Psoas muscle (tissue), 8 donors: ENCODE results near the gene CASK. TPM values are rescaled to one million over a fixed set of nuclear protein-coding genes. Genes with fewer than 3 reads are reported as not detected.

Experiments
- ATAC-seq, 4 donors: fragments of 200-7000 bp; cut with Tn5 transposase; one replicate each; pipeline ENCODE4 v1.9.1; 2020; ENCODE audit warnings: moderate library complexity in 3 of 4, mild to moderate bottlenecking in 2 of 4
- DNase-seq, 2 donors: peaks; one replicate each; pipeline ENCODE4 v3.0.0-alpha.2; 2020
- H3K27ac ChIP-seq: fragments of 200-600 bp; one replicate; pipeline ENCODE4 v1.8.0; 2022
- H3K27me3 ChIP-seq, 3 donors: fragments of 200-600 bp in 1 of 3; one replicate each; pipeline versions ENCODE4 v1.6.1 to v1.8.0; 2013 to 2022; ENCODE audit warnings: low read length in 2 of 3, mild to moderate bottlenecking in 2 of 3, moderate library complexity in 1 of 3; ENCODE audit not compliant: insufficient read depth in 3 of 3
- H3K36me3 ChIP-seq, 2 donors: fragments of 200-600 bp in 1 of 2; one replicate each; pipeline versions ENCODE4 v1.6.1 to v1.8.0; 2013 to 2022; ENCODE audit warnings: low read depth in 1 of 2, mild to moderate bottlenecking in 1 of 2, moderate library complexity in 1 of 2; ENCODE audit not compliant: insufficient read depth in 1 of 2
- H3K4me1 ChIP-seq: fragments of 200-600 bp; one replicate; pipeline ENCODE4 v1.8.0; 2022
- H3K4me3 ChIP-seq: fragments of 200-600 bp; one replicate; pipeline ENCODE4 v1.8.0; 2022; ENCODE audit warnings: mild to moderate bottlenecking
- H3K9me3 ChIP-seq: fragments of 200-600 bp; one replicate; pipeline ENCODE4 v1.8.0; 2022
- CTCF ChIP-seq: fragments of 200-600 bp; IDR thresholded peaks from one replicate; pipeline ENCODE4 v1.8.0; 2022; ENCODE audit warnings: antibody characterized with exemption
- WGBS, 3 donors: extraction: QIAGEN DNeasy Blood & Tissue Kit; methylation state at CpG; one replicate each; pipeline versions ENCODE4 v1.1.6 to v1.1.7; 2013; 5-methylcytosine and 5-hydroxymethylcytosine counted together
- intact Hi-C, 2 donors: fragments of 100-400 bp; cut with DNase I; formaldehyde crosslinking; loops; one replicate each; pipeline versions ENCODE4 v1.11.0 to v1.14.2; 2022
- polyA plus RNA-seq, 3 donors: library from polyadenylated mRNA; stranded (reverse); fragments of 200-250 nt; gene quantifications; one replicate each; pipeline ENCODE4 v1.2.3, GENCODE V29; 2013
- total RNA-seq, 4 donors: library from RNA; stranded (reverse); fragmentation: NEBNext Ultra II Directional in 2 of 4; extraction: Animal tissue kit (Norgen Biotek cat#: 25700) in 2 of 4; gene quantifications; one replicate each; pipeline versions ENCODE4 v1.2.1 to v1.2.4, GENCODE V29; 2021 to 2023
- donor health status: healthy with polysubstance abuse.
- donor health status: DM: no; HTN: no; CAD: no; lungs with moderate emphysema.
- donor health status: Bipolar disorder and iron deficiency.
- donor health status: healthy.
- donor health status: DM: yes; HTN: yes; CAD: no.
- donor health status: DM: no; HTN: no; CAD: no.
- donor health status: DM: no; HTN: no; CAD: no.
- donor health status: DM: yes; HTN: yes; CAD: no.

Gene CASK
- total and polyA plus RNA-seq, 7 donors = 2.8 to 19.4 (median 9.7) TPM

DNA sequence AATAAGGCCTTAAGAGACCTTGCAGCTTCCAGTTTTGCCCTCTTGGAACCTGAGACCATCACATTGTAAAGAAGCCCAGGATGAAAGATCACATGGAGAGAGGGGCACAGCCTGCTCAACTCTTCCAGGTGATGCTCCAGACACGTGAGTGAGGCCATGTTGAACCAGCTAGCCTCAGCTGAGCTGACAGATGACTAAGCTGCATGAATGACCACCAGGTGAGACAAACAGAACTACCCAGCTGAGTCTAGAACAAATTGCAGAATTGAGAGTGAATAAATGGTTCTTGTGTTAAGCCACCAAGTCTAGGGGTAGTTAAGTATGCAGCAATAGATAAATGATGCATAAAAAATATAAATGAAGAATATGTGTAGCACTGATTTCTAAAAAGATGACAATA lies 216.1 kb downstream of the CASK start:
- ATAC-seq (no peak), DNase-seq (no peak)
- intact Hi-C loops = no loop called here
- Histone ChIP-seq H3K4me3 (no peak overlapping the region), H3K27ac (no peak overlapping the region), H3K36me3 (no peaks in the 10 kb centered on the region), H3K27me3 (peaks cover 0 to 3% (median 0%) of the 10 kb centered on the region in 3 donors), H3K9me3 (no peaks in the 10 kb centered on the region), H3K4me1 (no peaks in the 10 kb centered on the region)
- 33 to 100% (median 100%) methylated on average over 1 of the region's 1 CpG for WGBS, 3 donors
- TF ChIP-seq CTCF = no peak

- DNase-seq = no peak
- 69 to 86% (median 80%) methylated on average over 3 of the region's 3 CpGs for WGBS, 3 donors
- H3K4me3 ChIP-seq = no peak overlapping the region
- intact Hi-C loops = no loop called here
- TF ChIP-seq CTCF = no peak
- peaks cover 0 to 3% (median 0%) of the 10 kb centered on the region in 3 donors for H3K27me3 ChIP-seq
- H3K36me3 ChIP-seq = no peaks in the 10 kb centered on the region
- H3K9me3 ChIP-seq = no peaks in the 10 kb centered on the region
- no peak for ATAC-seq
- no peak overlapping the region for H3K27ac ChIP-seq
- H3K4me1 ChIP-seq = no peaks in the 10 kb centered on the region
Measured at GRCh38 chrX:41705680-41706374, 217.5 kb downstream of the CASK start.

DNA sequence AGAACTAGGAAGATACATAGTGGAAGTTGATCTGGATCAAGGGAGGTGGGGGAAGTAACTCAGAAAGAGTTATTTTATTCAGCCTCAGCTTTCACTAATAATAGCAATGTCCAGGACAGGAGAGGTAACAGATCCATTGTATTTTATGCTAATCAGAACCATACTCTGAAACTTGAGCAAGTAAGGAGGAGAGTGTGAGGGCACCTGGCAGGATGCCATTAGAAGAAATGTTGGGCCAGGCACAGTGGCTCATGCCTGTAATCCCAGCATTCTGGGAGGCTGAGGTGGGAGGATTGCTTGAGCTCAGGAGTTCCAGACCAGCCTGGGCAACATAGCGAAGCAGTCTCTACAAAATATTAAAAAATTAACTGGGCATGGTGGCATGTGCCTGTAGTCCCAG lies 218.3 kb downstream of the CASK start:
- no peak for TF ChIP-seq CTCF
- Histone ChIP-seq H3K4me3 (no peak overlapping the region), H3K36me3 (no peaks in the 10 kb centered on the region), H3K27me3 (peaks cover 0 to 3% (median 0%) of the 10 kb centered on the region in 3 donors), H3K4me1 (no peaks in the 10 kb centered on the region), H3K27ac (no peak overlapping the region), H3K9me3 (no peaks in the 10 kb centered on the region)
- ATAC-seq = no peak
- no peak for DNase-seq
- intact Hi-C loops = no loop called here
- 78 to 100% (median 89%) methylated on average over 1 of the region's 1 CpG for WGBS, 3 donors

DNA sequence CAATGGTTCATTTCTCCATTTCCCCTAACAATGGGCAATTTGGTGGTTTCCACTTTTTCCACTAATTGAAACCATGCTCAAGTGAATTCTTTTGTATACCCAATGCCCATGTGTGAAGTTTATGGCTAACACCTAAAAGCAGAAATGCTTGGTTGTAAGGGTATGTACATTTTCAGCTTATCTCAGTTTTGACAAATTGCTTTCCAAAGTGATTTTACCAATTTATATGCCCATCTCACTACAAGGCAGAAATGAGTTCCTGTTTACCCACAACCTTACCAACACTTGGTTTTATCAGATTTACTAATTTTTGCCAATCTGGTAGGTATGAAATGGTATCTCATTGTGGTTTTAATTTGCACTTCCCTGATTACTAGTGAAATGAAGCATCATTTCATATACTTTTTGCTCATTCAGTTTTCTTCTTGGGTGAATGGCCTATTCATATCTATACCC lies 219.8 kb downstream of the CASK start:
- no peak for TF ChIP-seq CTCF
- Histone ChIP-seq H3K27ac (no peak overlapping the region), H3K27me3 (no peaks in the 10 kb centered on the region), H3K4me1 (no peaks in the 10 kb centered on the region), H3K9me3 (no peaks in the 10 kb centered on the region), H3K4me3 (no peak overlapping the region), H3K36me3 (no peaks in the 10 kb centered on the region)
- ATAC-seq = no peak
- no peak for DNase-seq
- intact Hi-C loops = no loop called here

DNA sequence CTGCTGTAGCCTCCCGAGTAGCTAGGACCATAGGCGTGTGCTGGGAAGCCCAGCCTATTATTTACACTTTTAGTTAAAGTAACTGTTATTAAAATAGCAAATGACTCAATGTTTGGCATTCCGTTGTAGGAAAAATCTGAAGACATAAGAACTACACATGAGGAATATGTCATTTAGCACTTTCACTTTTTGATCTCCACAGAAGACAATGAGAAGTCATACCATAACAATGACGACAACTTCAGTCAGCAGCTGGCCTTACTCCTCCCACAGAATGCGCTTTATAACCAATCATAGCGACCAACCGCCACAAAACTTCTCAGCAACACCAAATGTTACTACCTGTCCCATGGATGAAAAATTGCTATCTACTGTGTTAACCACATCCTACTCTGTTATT lies 227.9 kb downstream of the CASK start:
- no peaks in the 10 kb centered on the region for H3K36me3 ChIP-seq
- no peak for ATAC-seq
- WGBS, 3 donors = 80 to 87% (median 86%) methylated on average over 7 of the region's 7 CpGs

More for the DNA sequence above, 227.9 kb downstream of the CASK start:
- no peak overlapping the region for H3K4me3 ChIP-seq
- no peaks in the 10 kb centered on the region for H3K4me1 ChIP-seq
- intact Hi-C loops = no loop called here
- DNase-seq = no peak
- no peaks in the 10 kb centered on the region for H3K27me3 ChIP-seq
- TF ChIP-seq CTCF = no peak
- H3K27ac ChIP-seq = no peak overlapping the region
- no peaks in the 10 kb centered on the region for H3K9me3 ChIP-seq
